Measurements from ENCODE around the gene TACR1.
A peak's percentile ranks its signal among the peaks of the same experiment; 100 is the strongest.

TACR1 gene

GRCh38 chr2:75003773-75004172 lies 195.5 kb downstream of the TACR1 start:
- DNase-seq = no peak

GRCh38 chr2:75003276-75003675 lies 196.0 kb downstream of the TACR1 start:
- DNase-seq = peak; percentile 45

GRCh38 chr2:75002007-75002406 lies 197.3 kb downstream of the TACR1 start:
- no peak for DNase-seq

GRCh38 chr2:74999468-74999867 lies 199.9 kb downstream of the TACR1 start:
- no peak for DNase-seq
